ENCODE measurements around the gene PDLIM7. TPM values are rescaled to one million over a fixed set of nuclear protein-coding genes. Genes with fewer than 3 reads are reported as not detected.

The PDLIM7 gene
- total and polyA plus RNA-seq, 11 donors, result 36.3 to 124 (median 52.5) TPM

GRCh38 chr5:177520916-177521513, 23.6 kb upstream of the PDLIM7 start:
- DNase-seq, result peak in 1 of 5 donors; percentile 15
- intact Hi-C loops (cut with DNase I), result no loop called here
- ATAC-seq, result no peak
- H3K4me1 ChIP-seq, result peaks cover 0 to 30% (median 7%) of the 10 kb centered on the region in 12 donors
- peaks cover 2 to 70% (median 64%) of the 10 kb centered on the region in 9 donors for H3K36me3 ChIP-seq
- H3K27me3 ChIP-seq, result no peaks in the 10 kb centered on the region
- WGBS, 4 donors, result 64 to 86% (median 84%) methylated on average over 1 to 2 of the region's 2 CpGs; no CpG with 5 or more reads in 1 of the 4 donors
- no peak for TF ChIP-seq CTCF (IDR thresholded peaks at IDR 0.05)
- no peak for TF ChIP-seq POLR2A (IDR thresholded peaks at IDR 0.05)
- H3K4me3 ChIP-seq, result no peak overlapping the region
- no peak overlapping the region for H3K27ac ChIP-seq
- H3K9me3 ChIP-seq, result no peaks in the 10 kb centered on the region

GRCh38 chr5:177520271-177520670, 22.9 kb upstream of the PDLIM7 start:
- H3K27ac ChIP-seq, result no peak overlapping the region
- intact Hi-C loops (cut with DNase I), result no loop called here
- H3K27me3 ChIP-seq, result no peaks in the 10 kb centered on the region
- no peaks in the 10 kb centered on the region for H3K9me3 ChIP-seq
- ATAC-seq, result no peak
- H3K4me1 ChIP-seq, result peaks cover 0 to 33% (median 14%) of the 10 kb centered on the region in 12 donors
- DNase-seq, result peak in 1 of 5 donors; percentile 9
- H3K4me3 ChIP-seq, result no peak overlapping the region
- WGBS, 4 donors, result 89 to 98% (median 93%) methylated on average over 3 of the region's 3 CpGs
- peaks cover 2 to 70% (median 62%) of the 10 kb centered on the region in 9 donors for H3K36me3 ChIP-seq
- TF ChIP-seq POLR2A (IDR thresholded peaks at IDR 0.05) (no peak), CTCF (IDR thresholded peaks at IDR 0.05) (no peak)

- H3K27ac ChIP-seq, result no peak overlapping the region
- intact Hi-C loops (cut with DNase I), result loop anchor here in 3 of 10 donors (5.0 to 10.0 kb wide), 2 partner anchors 33 to 75 kb away; partner anchors contain the start of genes TMED9 (in 2 of the 3) and FAM193B (in 1 of the 3)
- ATAC-seq, result no peak
- no peak overlapping the region for H3K4me3 ChIP-seq
- DNase-seq, result peak in 1 of 5 donors; percentile 18
- H3K27me3 ChIP-seq, result no peaks in the 10 kb centered on the region
- peaks cover 2 to 70% (median 61%) of the 10 kb centered on the region in 9 donors for H3K36me3 ChIP-seq
- 77 to 93% (median 83%) methylated on average over 13 of the region's 13 CpGs for WGBS, 4 donors
- H3K9me3 ChIP-seq, result no peaks in the 10 kb centered on the region
- no peak for TF ChIP-seq POLR2A (IDR thresholded peaks at IDR 0.05)
- TF ChIP-seq CTCF (IDR thresholded peaks at IDR 0.05), result no peak
- H3K4me1 ChIP-seq, result peaks cover 0 to 33% (median 15%) of the 10 kb centered on the region in 12 donors
These were observed 22.2 kb upstream of the PDLIM7 start for GRCh38 chr5:177519463-177520235.

Measured in heart left ventricle (tissue), 16 donors.